ENCODE data around the gene ENOX1.

The ENOX1 gene

DNA sequence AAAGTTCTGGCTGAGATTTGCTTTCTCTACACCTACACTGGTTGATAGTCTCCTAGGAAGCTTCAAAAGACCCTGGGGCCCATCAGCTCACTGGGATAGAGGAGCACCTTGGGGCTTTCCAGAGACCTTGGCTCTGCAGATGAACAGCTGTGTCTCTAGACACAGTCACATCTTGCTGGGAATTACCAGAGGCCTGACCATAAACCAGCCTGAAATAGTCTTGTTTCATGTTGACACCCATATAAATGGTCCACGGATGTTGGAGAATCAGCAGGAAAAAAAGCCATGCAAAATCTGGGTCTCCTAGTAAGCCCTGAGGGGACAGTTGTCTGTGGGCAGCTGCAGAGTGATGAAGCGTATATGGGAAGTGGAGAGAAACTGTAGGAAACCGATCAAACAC is 555.8 kb downstream of the ENOX1 start:
- DNase-seq: no peak

DNA sequence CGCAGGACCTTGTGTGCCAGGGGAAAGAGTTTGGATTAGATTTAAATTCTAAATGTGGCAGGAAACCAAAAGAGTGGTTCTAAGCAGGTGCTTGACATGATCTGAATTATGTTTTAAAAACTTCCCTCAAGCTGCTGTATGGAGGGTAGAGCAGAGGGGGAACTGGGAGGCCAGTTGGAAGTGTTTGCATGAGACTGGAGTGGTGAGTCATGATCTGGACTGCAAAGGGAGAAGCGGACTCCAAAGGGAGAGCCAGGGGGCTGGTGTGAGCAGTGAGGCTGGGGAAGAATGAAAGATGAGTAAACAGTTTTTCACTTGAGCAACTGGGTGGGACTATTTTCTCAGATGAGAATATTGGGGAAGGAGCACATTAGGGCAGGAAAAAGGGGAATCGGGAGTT is 557.3 kb downstream of the ENOX1 start:
- DNase-seq: no peak

DNA sequence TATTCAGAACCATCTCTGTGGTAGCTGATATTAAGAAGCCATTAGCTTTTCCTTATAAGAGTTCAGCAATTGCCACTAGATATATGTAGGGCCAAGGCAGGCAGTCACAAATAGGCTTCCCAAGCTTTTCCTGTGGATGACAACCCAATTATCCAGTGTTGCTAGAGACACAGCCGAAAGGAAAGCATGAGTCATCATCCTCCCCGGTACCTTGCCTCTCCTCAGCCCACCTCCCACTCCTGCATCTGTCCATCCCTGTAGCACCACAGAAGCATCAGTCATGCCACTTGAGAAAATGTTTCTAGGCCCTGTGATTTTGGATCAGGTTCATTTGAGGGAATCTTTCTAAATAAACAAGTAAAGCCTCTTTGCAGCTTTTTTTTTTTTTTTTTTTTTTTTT is 559.1 kb downstream of the ENOX1 start:
- no peak for DNase-seq

DNA sequence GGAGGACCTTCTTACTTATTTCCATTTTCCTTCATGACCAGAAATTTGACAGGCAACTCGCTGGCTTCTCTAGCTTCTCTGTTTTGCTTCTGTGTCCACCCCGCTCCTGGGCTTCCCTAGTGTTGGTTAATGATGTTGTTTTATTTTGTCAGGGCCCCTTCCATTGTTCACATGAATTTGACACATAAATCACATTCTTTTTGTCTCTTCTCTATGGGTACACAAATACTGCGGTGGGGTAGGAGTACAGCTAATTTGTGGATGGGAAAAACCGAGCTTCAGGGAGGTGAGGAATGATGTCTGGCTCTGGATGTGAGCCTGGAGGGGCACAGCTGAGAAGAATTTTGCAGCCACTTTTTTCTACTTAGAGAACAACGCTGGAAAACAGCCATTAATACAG is 563.6 kb downstream of the ENOX1 start:
- no peak for DNase-seq

DNA sequence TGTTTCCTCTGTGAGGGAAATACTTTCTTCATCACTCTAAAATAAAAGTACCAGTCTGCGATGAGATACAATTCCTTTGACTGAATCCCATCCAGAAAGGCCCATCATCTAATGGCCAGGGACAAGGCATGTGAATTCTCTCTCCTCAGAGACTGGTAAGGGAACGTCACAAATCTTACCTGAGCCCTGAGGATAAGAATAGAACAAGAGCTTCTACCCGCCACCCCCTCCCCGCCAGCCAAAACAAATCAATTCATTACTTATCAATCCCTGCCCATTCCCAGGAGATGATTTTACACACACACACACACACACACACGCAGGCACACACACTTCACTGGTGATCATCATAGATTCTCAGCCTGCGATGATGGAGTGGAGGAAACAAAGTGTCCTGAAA is 564.7 kb downstream of the ENOX1 start:
- DNase-seq: no peak

DNA sequence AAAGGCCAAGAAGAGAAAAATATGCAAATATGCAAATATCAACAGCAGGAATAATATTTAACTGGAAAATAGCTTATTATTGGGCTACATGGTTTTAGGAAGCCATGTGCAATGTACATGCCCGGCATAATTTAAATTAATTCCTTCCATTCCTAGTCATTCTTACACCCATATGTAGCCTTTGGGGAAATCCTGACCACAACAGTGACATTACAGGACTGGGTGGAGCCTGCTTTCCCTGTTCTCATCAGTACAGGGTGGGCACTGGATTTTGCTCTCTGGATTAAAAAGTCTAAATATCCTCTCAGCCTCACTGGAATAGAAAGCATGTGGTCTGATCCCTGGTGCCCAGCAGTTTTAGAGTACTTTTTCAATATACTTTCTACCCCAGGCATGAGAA is 565.2 kb downstream of the ENOX1 start:
- DNase-seq: no peak

DNA sequence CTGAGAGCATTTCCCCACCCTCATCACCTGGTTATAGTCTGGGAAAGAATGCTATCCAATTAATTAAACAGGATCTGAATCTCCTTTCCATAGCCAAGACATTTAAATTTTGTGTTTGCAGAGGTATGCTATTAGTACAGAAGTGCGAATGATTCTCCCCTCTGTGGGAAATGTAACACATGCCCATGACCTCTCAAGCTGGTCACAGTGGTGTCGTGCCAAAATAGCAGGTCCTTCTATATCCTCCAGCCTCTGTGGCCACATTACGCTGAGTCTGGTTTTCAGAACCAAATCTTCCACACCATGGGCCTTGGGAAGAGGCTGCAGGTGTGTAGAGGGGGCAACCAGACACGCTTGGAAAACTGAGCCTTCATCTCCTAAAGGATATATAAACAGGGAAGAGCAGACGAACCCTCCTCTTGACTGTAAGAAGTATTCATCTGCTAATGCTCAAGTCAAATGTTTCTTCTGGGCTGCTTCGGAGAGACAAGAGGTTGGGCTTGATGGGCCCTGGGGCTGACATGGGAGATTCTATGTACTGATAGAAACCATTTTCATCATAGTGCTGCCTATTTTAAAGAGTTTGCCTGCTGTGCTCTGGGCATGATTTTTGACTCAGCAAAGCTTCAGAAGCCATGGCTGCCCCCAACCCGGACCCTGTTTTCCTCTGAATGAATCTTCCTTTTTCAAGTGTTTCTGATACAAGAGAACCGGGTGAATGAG is 565.7 kb downstream of the ENOX1 start:
- no peak for DNase-seq

DNA sequence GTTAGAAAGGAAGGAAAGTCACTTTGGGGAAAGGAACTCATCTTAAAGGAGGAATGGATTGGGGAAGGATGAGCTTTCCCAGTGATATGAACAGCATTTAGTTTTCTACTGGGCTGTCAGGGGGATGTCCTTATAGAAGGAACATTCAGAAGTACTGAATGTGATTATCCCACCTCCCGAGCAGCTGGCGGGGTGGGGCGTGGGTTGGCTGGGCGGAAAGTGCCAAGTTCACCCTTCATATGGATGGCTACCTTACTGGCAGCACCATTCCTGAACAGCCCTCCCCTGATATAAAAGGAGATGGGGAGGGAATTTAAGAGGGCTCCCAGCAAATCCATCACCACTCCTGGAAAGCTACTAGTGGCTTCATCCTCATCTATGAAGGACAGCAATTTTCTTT is 572.6 kb downstream of the ENOX1 start:
- no peak for DNase-seq

DNA sequence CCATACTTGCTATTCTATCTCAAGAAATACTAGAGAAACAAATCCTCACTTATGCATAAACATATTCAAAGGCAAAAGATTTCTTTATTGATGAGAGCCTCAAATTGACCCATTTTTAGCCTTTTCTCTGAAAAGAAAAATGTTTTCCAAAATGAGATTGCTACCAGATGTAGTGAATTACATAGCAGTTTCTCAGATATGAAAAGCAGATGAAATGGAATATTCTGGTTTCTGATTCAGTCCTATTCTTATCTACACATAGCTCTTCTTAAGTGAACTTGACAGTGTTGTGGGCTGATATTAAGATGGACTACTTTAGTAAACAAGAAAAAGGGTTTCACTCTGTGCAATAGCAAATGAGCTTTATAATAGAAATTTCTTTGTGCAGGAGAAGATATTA is 579.9 kb downstream of the ENOX1 start:
- DNase-seq: no peak

DNA sequence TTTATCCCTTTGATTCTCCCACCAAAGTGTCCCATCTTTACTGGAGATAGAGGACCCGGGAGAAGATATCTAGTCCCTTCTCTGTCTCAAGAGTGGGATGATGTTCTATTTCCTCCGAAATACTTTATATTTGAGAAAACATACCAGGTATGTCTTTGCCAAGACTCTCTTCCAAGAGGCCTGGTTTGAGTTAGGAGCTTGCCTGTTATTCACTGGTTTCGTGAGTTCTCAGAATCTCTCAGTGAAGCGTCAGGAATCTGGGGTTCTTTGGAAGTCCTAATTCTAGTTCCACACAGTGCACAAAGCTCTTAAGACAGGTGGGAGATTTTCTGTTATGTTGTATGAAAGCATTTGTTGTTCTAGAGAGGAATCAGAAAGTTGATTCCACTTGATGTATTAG is 581.4 kb downstream of the ENOX1 start:
- DNase-seq: no peak

DNA sequence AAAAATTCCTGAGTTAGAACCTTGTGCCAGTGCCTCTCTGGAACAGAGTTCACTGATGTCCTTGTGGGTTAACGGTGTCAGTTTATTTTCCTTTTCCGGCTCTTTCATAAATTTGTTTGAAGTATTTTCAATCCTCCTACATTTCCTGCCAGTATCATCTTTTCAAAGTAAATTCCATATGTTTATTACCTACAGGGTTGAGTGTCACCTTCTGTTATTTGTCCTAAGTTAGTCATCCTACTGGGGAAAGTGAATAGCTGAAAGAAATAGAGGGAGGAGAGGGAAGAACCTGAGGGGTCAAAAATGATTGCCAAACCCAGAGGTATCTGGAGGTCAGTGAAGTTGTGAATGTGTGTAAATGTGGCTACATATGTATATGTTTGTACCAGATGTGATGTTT is 582.2 kb downstream of the ENOX1 start:
- DNase-seq: no peak

DNA sequence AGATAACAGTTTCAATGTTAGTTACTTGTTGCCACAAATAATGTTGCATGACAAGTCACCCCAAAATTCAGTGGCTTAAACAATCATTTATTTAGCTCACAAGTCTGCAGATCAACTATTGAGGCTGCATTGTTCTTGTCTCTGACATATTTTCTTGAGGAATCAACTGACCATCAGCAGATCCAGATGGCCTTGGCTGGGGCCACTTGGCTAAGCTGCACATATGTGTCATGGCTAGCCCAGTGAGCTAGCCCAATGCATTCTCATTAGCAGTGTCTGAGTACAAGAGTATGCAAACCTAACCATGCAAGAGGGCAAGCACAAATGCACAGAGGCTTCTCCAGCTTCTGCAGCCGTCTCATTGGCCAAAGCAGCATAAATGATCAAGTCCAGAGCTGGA is 583.0 kb downstream of the ENOX1 start:
- DNase-seq: no peak

DNA sequence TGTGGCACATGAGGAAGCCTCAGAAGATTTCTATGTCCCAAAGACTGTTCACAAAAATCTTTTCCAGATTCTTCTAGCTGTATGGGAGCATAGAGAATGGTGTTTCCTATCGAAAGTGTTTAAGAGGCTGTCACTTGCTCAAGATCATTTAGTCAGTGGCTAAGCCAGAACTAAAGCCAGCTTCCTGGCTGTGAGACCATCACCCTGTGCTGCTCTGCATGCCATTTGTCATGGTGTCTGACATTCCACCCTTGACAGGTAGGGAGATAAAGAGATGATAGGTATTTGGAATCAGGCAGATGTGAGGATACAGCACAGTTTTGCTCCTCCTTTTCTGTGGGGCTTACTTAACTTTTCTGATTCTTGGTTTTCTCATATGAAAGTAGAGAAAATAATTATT is 586.0 kb downstream of the ENOX1 start:
- DNase-seq: no peak

DNA sequence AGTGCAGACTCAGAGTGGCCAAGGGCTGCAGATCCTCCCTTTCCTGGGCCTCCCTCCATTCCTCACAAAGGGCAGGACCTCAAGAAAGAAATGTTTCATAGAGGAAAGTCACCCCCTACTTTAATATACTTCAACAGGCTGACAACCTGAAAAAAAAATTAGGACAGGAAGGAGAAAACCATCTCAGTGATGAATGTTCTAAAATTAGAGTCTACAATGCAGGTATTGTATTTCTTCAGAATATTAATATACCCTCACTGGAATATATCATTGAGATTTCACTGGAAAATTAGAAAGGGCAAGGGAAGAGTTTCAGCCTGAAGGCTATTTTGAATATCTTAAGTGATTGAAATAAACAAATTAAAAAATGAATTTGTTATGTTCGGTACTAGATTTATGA is 586.5 kb downstream of the ENOX1 start:
- DNase-seq: no peak

DNA sequence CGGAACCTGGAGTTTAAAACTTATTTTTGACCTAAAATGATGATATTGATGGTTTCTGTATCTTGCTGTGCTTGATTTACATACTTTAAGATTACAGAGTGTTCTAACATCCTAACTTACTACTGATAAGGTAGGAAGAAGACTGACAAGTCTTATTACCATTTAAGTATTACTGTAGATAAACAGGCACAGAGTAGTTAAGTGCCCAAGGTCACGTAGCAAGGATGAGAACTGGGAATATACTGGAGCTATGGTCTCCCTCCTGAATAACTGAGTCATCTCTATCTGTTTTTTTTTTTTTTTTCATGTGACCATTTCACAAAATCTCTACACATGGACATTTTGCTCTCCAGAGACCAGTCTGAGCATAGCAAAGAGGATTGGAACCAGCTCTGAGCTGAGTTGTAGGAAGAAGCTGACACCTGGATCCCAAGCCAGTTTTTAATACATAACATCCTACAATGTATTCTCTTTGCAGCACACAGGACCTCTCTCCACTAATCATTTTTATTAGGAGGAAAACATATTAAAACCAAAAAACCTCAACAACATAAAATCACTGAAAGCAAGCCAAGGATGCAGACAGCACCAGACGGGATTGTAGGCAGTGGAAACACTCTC is 589.9 kb downstream of the ENOX1 start:
- DNase-seq: no peak

DNA sequence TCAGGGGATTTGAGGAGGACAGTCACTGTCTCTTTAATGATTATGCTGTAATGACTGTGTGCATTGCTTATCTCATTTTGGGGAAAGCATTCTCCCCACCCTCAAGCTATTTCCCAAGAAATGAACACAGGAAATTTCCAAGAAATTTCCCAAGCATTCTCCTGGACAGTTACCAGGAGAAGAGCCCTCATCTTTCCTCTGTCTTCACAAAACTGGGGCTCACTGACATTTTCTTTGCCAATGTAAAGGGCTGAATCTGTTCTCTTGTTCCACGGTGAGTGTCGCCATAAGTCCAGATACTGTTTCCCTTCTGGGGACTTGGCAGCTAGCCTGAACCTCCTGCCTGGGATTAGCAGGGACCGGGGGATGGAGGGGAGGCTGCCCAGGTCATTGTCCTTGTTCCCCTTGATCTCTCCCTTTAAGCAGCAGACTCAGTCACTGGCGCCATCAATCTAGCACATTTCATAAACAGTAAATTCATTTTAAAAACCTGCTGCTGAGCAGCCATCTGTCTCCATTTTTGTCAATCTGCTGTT is 590.6 kb downstream of the ENOX1 start:
- DNase-seq: no peak

DNA sequence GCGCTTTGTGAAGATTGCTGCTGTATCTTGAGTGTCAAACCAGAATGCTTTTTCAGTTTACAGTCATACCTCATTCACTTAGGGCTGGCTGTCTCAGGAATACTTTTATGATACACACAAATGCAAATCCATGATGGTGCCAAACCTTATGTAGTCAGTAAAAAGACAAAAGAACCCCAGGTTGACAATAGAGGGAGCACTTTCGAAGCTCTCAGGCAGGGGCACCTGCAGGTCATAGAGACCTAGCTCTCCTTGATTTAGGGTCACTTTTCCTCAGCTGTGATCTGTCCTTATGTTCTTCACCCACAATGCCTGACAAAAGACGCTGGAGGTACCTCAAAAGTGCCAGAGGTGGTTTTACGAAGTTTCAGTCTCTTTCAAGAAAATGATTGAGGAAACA is 591.2 kb downstream of the ENOX1 start:
- no peak for DNase-seq

DNA sequence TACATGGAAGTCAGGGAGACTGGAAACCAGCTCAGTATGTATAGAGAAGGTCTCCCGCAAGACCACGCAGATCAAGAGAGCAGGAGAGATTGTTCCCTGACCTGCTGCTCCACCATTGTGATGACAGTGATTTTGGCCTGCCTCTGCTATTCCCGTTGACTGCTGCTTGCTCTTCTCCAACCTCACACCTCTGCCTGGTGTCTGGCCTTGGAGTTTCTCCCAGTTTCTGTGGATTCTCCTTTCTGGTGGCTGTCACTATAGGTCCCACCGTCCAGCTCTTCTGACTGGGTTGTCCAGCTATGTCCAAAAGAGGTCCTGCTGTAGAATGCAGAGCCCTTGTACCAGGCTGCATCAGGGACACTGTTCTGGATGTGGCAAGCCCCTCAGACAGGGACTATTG is 591.7 kb downstream of the ENOX1 start:
- DNase-seq: no peak

DNA sequence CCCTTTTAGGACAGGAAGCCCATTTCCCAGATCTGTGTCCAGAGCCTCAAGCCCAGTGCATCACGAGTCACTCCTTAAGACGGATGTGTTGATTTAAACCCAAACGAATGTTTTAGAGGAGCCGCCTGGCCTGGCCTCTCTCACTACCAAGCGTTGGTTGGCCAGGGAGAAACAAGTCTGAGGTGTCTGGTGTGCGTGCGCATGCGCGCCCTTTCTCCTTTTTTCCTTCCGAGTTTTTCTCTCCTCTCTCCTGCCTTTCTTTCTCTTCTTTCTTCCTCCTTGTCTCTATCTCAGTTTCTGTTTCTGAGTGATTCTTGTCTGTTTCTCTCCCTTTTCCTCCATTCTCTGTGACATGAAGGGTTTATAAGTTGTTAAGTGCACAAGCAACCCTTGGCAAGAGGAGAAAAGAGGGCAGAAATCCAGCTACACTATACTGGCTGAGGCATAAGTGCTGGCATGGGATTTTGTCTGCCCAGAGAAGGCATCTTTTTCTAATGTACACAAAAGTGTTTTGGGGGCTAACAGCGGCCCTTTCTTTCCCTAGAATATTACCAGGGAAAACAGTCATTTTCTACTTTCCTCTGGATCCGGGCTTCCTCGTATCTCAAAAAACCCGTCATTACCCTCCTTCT is 592.9 kb downstream of the ENOX1 start:
- DNase-seq: no peak

DNA sequence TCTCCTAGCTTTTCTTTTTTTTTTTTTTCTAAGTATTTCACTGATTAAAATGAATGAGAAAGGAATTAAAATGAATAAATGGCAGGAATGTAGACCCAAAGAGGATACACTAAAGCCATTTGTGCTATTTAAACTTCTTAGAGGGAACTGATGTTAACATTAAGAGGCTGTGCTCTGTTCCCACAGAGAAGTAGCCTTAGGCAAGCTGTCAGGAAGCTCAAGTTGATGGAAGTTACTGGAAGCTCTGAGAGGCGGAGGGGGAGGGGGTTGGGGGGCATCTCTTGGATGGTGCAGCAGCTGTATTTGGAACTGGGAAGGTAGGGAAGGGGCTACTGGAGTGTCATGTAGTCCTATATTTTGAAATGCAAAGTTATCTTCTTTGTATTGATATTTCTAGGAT is 595.2 kb downstream of the ENOX1 start:
- no peak for DNase-seq

DNA sequence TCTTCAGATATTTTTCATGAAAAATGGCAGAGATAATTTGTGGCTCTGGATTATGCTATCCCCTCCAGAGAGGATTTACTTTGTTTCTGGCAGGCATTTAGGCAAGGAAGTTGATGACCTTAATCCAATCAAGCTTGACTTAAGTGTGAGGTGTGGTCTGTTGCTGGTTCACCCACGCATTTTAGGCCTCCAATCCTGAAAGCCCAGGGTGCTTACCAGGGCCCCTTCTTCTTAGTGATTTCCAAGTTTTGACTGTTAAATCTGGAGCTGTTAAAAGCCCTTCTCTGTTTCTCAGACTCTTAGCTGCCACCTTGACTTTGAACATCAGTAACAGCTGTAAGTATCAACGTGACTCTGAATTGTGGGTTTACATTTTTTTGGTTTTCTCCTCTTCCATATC is 601.5 kb downstream of the ENOX1 start:
- no peak for DNase-seq

DNA sequence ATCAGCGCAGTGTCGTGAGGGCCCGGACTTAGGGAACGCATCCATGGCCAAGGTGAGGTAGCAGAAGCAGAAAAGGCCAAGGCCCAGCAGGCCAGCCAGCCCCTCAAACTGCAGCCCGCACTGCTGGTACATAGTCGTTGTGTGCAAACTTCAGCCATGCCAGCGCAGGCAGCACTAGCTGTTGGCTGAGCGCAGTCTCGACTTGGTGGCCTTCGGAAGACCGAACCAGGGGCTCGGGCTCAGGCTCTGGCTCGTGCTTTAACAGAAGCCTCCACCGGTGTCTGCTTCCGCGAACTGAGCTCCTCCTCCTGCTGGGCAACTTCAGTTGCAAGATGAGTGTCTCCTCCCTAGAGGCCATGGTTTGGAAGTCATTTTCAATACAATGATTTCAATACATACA is 605.9 kb downstream of the ENOX1 start:
- no peak for DNase-seq

DNA sequence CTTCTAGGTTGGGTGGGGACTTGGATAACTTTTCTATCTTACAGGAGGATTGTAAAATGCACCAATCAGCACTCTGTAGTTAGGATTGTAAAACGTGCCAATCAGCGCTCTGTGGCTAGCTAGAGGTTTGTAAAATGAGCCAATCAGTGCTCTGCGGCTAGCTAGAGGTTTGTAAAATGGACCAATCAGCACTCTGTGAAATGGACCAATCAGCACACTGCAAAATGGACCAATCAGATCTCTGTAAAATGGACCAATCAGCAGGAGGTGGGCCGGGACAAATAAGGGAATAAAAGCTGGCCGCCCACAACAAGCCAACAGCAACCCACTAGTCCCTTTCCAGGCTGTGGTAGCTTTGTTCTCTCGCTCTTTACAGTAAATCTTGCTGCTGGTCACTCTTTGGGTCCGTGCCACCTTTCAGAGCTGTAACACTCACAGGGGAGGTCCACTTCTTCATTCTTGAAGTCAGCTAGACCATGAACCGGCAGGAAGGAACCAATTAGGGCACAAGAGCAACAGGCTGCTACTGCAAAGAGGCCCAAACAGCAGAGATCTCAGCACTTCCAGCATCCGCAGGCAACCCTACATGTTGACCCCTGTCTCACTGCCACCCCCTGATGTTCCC is 606.6 kb downstream of the ENOX1 start:
- no peak for DNase-seq

DNA sequence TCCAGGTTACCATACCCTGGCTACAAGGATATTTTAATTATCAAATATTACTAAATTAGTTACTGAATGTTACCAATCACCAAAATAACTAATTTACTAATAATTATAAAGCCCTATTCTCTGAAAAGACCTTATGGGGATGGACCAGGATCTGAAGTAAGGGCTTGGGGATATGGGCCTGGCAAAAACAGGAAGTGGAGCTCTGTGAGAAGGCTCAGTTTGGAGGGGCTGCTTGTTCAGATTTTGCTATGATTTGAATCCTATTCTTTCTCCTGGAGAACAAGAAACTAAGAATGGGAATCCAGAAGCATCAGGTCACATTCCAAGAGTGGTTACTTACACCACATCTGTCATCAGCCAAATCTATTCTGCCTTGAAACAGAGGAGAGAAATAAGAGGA is 615.3 kb downstream of the ENOX1 start:
- no peak for DNase-seq

All from amniotic stem cell (primary cell).